Gastroesophageal sphincter (tissue), 3 donors: Measurements from ENCODE around the gene PTPRE.
A peak's percentile ranks its signal among the peaks of the same experiment; 100 is the strongest.

Experiments
- EP300 ChIP-seq: sonication (generic); formaldehyde crosslinking; IDR thresholded peaks from one replicate; pipeline ENCODE4 v1.6.1; 2017; ENCODE audit warnings: antibody characterized with exemption, mild to moderate bottlenecking
- TF ChIP-seq, protein P1 (sequence below), 4 experiments: fragments of 200-600 bp in 2 of 4; fragments of 450-650 bp in 2 of 4; sonication (generic) in 1 of 4; IDR thresholded peaks; one replicate each; pipeline ENCODE4 v1.5.1; 2017 to 2019; ENCODE audit warnings: antibody characterized with exemption in 4 of 4, mild to moderate bottlenecking in 2 of 4, moderate library complexity in 2 of 4

DNA sequence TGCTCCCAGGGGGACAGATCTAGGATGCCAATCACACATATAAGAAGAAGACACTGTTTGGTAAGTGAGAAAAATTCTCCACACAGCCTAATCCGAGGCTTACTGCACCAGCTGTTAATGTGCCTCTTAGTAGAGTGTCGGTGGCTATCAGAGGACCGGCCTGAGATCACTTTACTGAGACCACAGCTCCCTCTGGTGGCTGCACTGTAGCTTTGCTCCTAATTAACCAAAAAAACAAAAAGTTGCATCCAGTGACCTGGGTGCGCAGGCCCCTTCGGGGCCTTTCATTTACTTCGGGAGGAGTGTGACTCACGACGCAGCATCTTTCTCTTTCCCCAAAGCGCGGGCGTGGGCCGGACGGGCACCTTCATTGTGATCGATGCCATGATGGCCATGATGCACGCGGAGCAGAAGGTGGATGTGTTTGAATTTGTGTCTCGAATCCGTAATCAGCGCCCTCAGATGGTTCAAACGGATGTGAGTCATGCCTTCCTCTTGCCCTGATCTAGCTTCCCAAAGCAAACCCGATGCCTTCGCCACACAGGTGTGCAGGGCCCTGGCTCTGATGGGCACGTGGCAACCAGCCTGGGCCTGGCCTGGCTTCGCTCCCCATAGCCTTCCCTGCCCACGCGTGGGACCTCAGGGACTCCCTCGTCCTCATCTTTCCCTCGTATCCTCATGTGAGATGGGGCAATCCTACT lies 162.6 kb downstream of the PTPRE start:
- no peak for TF ChIP-seq EP300
- TF ChIP-seq, protein P1, sequence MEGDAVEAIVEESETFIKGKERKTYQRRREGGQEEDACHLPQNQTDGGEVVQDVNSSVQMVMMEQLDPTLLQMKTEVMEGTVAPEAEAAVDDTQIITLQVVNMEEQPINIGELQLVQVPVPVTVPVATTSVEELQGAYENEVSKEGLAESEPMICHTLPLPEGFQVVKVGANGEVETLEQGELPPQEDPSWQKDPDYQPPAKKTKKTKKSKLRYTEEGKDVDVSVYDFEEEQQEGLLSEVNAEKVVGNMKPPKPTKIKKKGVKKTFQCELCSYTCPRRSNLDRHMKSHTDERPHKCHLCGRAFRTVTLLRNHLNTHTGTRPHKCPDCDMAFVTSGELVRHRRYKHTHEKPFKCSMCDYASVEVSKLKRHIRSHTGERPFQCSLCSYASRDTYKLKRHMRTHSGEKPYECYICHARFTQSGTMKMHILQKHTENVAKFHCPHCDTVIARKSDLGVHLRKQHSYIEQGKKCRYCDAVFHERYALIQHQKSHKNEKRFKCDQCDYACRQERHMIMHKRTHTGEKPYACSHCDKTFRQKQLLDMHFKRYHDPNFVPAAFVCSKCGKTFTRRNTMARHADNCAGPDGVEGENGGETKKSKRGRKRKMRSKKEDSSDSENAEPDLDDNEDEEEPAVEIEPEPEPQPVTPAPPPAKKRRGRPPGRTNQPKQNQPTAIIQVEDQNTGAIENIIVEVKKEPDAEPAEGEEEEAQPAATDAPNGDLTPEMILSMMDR (IDR thresholded peaks at IDR 0.05), result peak in 3 of 4 experiments; percentile 70 to 80 (median 80)
